Measurements from ENCODE around the gene TRIM46.

- TF ChIP-seq, protein P1, sequence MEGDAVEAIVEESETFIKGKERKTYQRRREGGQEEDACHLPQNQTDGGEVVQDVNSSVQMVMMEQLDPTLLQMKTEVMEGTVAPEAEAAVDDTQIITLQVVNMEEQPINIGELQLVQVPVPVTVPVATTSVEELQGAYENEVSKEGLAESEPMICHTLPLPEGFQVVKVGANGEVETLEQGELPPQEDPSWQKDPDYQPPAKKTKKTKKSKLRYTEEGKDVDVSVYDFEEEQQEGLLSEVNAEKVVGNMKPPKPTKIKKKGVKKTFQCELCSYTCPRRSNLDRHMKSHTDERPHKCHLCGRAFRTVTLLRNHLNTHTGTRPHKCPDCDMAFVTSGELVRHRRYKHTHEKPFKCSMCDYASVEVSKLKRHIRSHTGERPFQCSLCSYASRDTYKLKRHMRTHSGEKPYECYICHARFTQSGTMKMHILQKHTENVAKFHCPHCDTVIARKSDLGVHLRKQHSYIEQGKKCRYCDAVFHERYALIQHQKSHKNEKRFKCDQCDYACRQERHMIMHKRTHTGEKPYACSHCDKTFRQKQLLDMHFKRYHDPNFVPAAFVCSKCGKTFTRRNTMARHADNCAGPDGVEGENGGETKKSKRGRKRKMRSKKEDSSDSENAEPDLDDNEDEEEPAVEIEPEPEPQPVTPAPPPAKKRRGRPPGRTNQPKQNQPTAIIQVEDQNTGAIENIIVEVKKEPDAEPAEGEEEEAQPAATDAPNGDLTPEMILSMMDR (IDR thresholded peaks at IDR 0.05 in 2 of 3, conservative IDR thresholded peaks at IDR 0.05 in 1 of 3; ENCODE audit: insufficient read depth in 2 of 3, low read depth in 1 of 3, low read length in 3 of 3), result no peak
- TF ChIP-seq SREBF1 (IDR thresholded peaks at IDR 0.05; ENCODE audit: borderline replicate concordance, low read depth, low read length), result no peak
These were observed 4.1 kb upstream of the TRIM46 start for GRCh38 chr1:155169541-155169940.
